ENCODE results near the gene AGO3. TPM values are rescaled to one million over a fixed set of nuclear protein-coding genes. Genes with fewer than 3 reads are reported as not detected.

Gene AGO3
- total RNA-seq, 1 experiment from 2014 or later, result 7.5 TPM

GRCh38 chr1:36116901-36117300 is 186.0 kb downstream of the AGO3 start:
- DNase-seq (ENCODE audit: extremely low read depth, low read depth), result no peak

GRCh38 chr1:36118447-36119204 is 187.7 kb downstream of the AGO3 start:
- no peak for DNase-seq (ENCODE audit: extremely low read depth, low read depth)

GRCh38 chr1:36119456-36119855 is 188.6 kb downstream of the AGO3 start:
- no peak for DNase-seq (ENCODE audit: extremely low read depth, low read depth)

Other genes starting within 250 kb of the AGO3 start
- gene C1orf216, start 212.2 kb upstream of the AGO3 start, total RNA-seq (2014; rRNA removed; shearing (Covaris generic)), result 5.1 and 5.5 TPM in 2 replicates
- 8.2 and 9.2 TPM in 2 replicates for gene CLSPN, start 161.1 kb upstream of the AGO3 start, total RNA-seq (2014; rRNA removed; shearing (Covaris generic))
- gene AGO4, start 123.1 kb upstream of the AGO3 start, total RNA-seq (2014; rRNA removed; shearing (Covaris generic)), result 8.1 and 9.3 TPM in 2 replicates
- 6.7 TPM in 2 replicates for gene AGO1, start 47.9 kb upstream of the AGO3 start, total RNA-seq (2014; rRNA removed; shearing (Covaris generic))
- gene TEKT2, start 153.0 kb downstream of the AGO3 start, total RNA-seq (2014; rRNA removed; shearing (Covaris generic)), result not detected in 2 replicates
- 16.7 and 21.5 TPM in 2 replicates for gene ADPRS, start 157.8 kb downstream of the AGO3 start, total RNA-seq (2014; rRNA removed; shearing (Covaris generic))
- 0.12 and 0.20 TPM in 2 replicates for gene COL8A2, start 194.1 kb downstream of the AGO3 start, total RNA-seq (2014; rRNA removed; shearing (Covaris generic))
- 54.7 and 62.9 TPM in 2 replicates for gene TRAPPC3, start 218.4 kb downstream of the AGO3 start, total RNA-seq (2014; rRNA removed; shearing (Covaris generic))
- 33.7 and 33.9 TPM in 2 replicates for gene MAP7D1, start 225.1 kb downstream of the AGO3 start, total RNA-seq (2014; rRNA removed; shearing (Covaris generic))